AG09319 (cell line): Measurements from ENCODE around the gene SSNA1.

Source experiments
- DNase-seq: peaks from one replicate; pipeline ENCODE4 v3.0.0-alpha.2; 2010; ENCODE audit warnings: low read depth; ENCODE audit errors: extremely low read depth
- CTCF ChIP-seq: IDR thresholded peaks from 2 replicates; pipeline ENCODE4 v1.5.1; 2011; ENCODE audit warnings: low read depth, mild to moderate bottlenecking, inconsistent platforms, low read length, moderate library complexity

SSNA1 gene

GRCh38 chr9:137227054-137227852 lies 38.8 kb downstream of the SSNA1 start, which contains the start of gene RNF224:
RNF224 (plus strand) TSS chr9:137227502; CDS start chr9:137228336, 834 bp downstream.
- TF ChIP-seq CTCF, result peak; percentile 89
- peak; percentile 20 for DNase-seq

GRCh38 chr9:137227853-137228505 lies 39.5 kb downstream of the SSNA1 start:
- no peak for TF ChIP-seq CTCF
- DNase-seq, result no peak

GRCh38 chr9:137228506-137228967 lies 40.1 kb downstream of the SSNA1 start:
- DNase-seq, result no peak
- TF ChIP-seq CTCF, result no peak

- TF ChIP-seq CTCF, result no peak
Measured at GRCh38 chr9:137228968-137229896, 40.8 kb downstream of the SSNA1 start.

GRCh38 chr9:137229903-137230704 lies 41.6 kb downstream of the SSNA1 start:
- no peak for TF ChIP-seq CTCF
- DNase-seq, result no peak

More at GRCh38 chr9:137228968-137229896, 40.8 kb downstream of the SSNA1 start:
- no peak for DNase-seq

GRCh38 chr9:137230705-137231371 lies 42.4 kb downstream of the SSNA1 start, which contains the start of gene SLC34A3:
SLC34A3 (plus strand) TSS chr9:137230901; CDS start chr9:137231703, 802 bp downstream.
- DNase-seq, result no peak
- no peak for TF ChIP-seq CTCF
